Pancreas (tissue), 10 donors: ENCODE data around the gene WDR82. TPM values are rescaled to one million over a fixed set of nuclear protein-coding genes. Genes with fewer than 3 reads are reported as not detected.

Source experiments
- ATAC-seq, 4 donors: fragments of 200-7000 bp; cut with Tn5 transposase; one replicate each; pipeline versions ENCODE4 v1.8.0 to v1.9.1; 2020; ENCODE audit warnings: mild to moderate bottlenecking in 4 of 4, moderate library complexity in 4 of 4
- DNase-seq, 6 donors: peaks; one replicate each; pipeline ENCODE4 v3.0.0-alpha.2; 2020
- FAIRE-seq: peaks from 2 replicates; lab custom pipeline; 2012; peaks lifted over from hg19 to GRCh38; lab: Jason Lieb, UNC
- H3K27ac ChIP-seq, 4 donors: fragments of 200-600 bp; sonication (generic); 1 replicate in 3 of 4; 2 replicates in 1 of 4; pipeline versions ENCODE4 v1.5.0 to v1.8.0; 2020
- H3K27me3 ChIP-seq, 4 donors: fragments of 200-600 bp; one replicate each; pipeline ENCODE4 v1.8.0; 2021
- H3K36me3 ChIP-seq, 3 donors: fragments of 200-600 bp; sonication (generic) in 1 of 3; one replicate each; pipeline versions ENCODE4 v1.5.0 to v1.8.0; 2020 to 2021
- H3K4me1 ChIP-seq, 3 donors: fragments of 200-600 bp; one replicate each; pipeline ENCODE4 v1.8.0; 2021
- H3K4me3 ChIP-seq, 4 donors: fragments of 200-600 bp; sonication (generic) in 2 of 4; one replicate each; pipeline versions ENCODE4 v1.5.0 to v1.8.0; 2020 to 2021
- H3K9me3 ChIP-seq, 4 donors: fragments of 200-600 bp; one replicate each; pipeline ENCODE4 v1.8.0; 2021
- CTCF ChIP-seq, 4 donors: fragments of 200-600 bp; sonication (generic) in 3 of 4; IDR thresholded peaks; one replicate each; pipeline versions ENCODE4 v1.5.0 to v1.8.0; 2021; ENCODE audit warnings: antibody characterized with exemption in 4 of 4
- WGBS, 2 donors: extraction: QIAGEN DNeasy Blood & Tissue Kit; methylation state at CpG; one replicate each; pipeline ENCODE4 v1.1.7; 2013; 5-methylcytosine and 5-hydroxymethylcytosine counted together
- intact Hi-C, 3 donors: fragments of 100-400 bp; cut with DNase I; formaldehyde crosslinking; loops; one replicate each; pipeline versions ENCODE4 v1.11.1 to v1.14.2; 2022
- polyA plus RNA-seq, 2 donors: library from polyadenylated mRNA; stranded (reverse); fragments of 200-250 nt; gene quantifications; one replicate each; pipeline ENCODE4 v1.2.3, GENCODE V29; 2013
- total RNA-seq, 6 donors: library from RNA; stranded (reverse); fragmentation: NEBNext Ultra II Directional in 4 of 6; extraction: Animal tissue kit (Norgen Biotek cat#: 25700) in 4 of 6; gene quantifications; one replicate each; pipeline versions ENCODE4 v1.2.1 to v1.2.4, GENCODE V29; 2021 to 2023
- donor health status: healthy with polysubstance abuse.
- donor health status: DM: no; HTN: no; CAD: no; lungs with moderate emphysema.
- donor health status: DM: no; HTN: no; CAD: no.
- donor health status: control.
- donor health status: control.
- donor health status: Bipolar disorder and iron deficiency.
- donor health status: DM: yes; HTN: yes; CAD: no.
- donor health status: DM: no; HTN: no; CAD: no.
- donor health status: DM: no; HTN: no; CAD: no.
- donor health status: DM: yes; HTN: yes; CAD: no.

The WDR82 gene
- total and polyA plus RNA-seq, 8 donors = 9.0 to 32.1 (median 18.8) TPM

DNA sequence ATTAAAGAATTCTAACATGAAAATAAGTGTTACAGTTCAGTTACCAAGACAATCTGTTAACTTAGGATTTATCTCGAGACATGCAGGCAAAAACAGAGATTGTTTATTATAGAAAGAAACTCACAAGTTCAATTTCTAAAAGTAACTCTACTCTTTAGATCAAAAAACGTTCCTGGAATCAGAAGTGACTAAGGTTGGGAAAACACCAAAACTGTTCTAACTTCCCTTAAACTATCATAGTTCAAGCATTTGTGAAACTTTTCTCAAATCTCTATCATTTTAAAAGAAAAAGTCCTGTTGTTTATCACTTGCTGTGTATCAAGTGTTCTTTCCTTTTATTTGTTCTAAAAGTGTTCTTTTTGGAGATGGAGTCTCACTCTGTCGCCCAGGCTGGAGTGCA, 8.7 kb downstream of the WDR82 start:
- FAIRE-seq (no peak), DNase-seq (no peak), ATAC-seq (no peak)
- intact Hi-C loops = loop anchor here in 1 of 3 donors (10.0 kb wide), 1 partner anchor 45 kb away; the partner anchor contains the start of gene TLR9
- no peak overlapping the region for H3K4me3 ChIP-seq
- no peaks in the 10 kb centered on the region for H3K27me3 ChIP-seq
- peaks cover 0 to 40% (median 36%) of the 10 kb centered on the region in 3 donors for H3K36me3 ChIP-seq
- TF ChIP-seq CTCF (IDR thresholded peaks at IDR 0.05) = no peak
- H3K4me1 ChIP-seq = peaks cover 4 to 35% (median 14%) of the 10 kb centered on the region in 3 donors
- H3K27ac ChIP-seq = peak overlapping the region in 2 of 4 donors; percentile 28 to 48
- no peaks in the 10 kb centered on the region for H3K9me3 ChIP-seq
- WGBS, 2 donors = 58 to 59% methylated on average over 3 of the region's 3 CpGs

DNA sequence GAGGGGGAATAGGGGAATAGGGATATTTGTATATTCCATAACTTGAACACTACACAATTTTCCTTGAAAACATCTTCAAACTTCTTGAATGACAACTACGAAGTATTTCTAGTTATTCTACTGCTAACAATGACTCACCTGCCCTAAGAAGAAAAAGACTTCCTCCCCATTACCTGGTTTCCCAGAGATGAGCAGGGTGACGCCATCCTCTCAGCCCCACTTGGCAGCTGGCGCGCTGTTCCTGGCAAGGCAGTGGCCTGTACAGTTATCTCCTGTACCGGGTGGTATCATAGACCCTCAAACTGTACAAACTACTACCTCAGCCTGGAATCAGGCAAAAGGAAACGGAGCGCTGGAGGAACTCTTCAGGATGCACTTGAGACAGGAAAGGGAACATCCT, 10.4 kb downstream of the WDR82 start:
- Histone ChIP-seq H3K4me3 (no peak overlapping the region), H3K27me3 (no peaks in the 10 kb centered on the region), H3K36me3 (peaks cover 0 to 55% (median 41%) of the 10 kb centered on the region in 3 donors), H3K9me3 (no peaks in the 10 kb centered on the region), H3K4me1 (peaks cover 4 to 30% (median 14%) of the 10 kb centered on the region in 3 donors), H3K27ac (no peak overlapping the region)
- ATAC-seq (no peak), DNase-seq (no peak), FAIRE-seq (no peak)
- intact Hi-C loops = no loop called here
- TF ChIP-seq CTCF (IDR thresholded peaks at IDR 0.05) = no peak
- 89 to 94% methylated on average over 7 of the region's 7 CpGs for WGBS, 2 donors

DNA sequence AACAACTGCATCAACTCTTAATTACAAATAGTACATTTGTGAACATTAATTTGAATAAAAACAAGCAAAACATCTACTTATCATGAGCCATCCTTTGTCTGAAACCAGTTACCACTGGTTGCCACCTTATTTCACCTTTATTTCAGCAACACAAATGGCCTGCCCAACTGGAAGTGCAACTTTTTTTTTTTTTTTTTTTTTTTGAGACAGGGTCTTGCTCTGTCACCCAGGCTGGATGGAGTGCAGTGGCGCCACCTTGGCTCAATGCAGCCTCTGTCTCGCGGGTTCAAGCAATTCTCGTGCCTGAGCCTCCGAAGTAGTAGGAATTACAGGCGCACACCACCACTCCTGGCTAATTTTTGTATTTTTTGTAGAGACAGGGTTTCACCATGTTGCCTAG, 13.1 kb downstream of the WDR82 start:
- Histone ChIP-seq H3K9me3 (no peaks in the 10 kb centered on the region), H3K4me3 (no peak overlapping the region), H3K27ac (no peak overlapping the region), H3K4me1 (peaks cover 3 to 8% (median 7%) of the 10 kb centered on the region in 3 donors), H3K27me3 (no peaks in the 10 kb centered on the region), H3K36me3 (peaks cover 0 to 81% (median 43%) of the 10 kb centered on the region in 3 donors)
- intact Hi-C loops = no loop called here
- TF ChIP-seq CTCF (IDR thresholded peaks at IDR 0.05) = no peak
- DNase-seq (no peak), FAIRE-seq (no peak), ATAC-seq (peak in 1 of 4 donors; percentile 23)
- 88 to 93% methylated on average over 6 of the region's 6 CpGs for WGBS, 2 donors

DNA sequence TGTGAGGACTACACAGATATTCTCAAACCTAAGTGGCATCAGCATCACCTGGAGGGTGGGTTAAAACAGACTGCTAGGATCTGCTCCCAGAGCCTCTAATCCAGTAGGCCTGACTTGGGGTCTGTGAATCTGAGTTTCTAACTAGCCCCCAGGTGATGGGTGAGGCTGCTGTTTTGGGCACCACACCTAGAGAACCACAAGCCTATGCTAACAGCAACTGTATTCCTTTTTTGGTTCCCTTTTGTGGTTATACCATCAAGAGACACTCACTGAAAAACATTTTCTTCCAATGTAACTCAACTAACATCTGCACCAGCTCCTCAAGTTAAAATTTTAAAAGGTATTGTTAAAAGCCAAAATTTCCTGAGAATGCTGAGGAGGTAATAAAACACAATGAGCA, 16.0 kb downstream of the WDR82 start:
- intact Hi-C loops = no loop called here
- Histone ChIP-seq H3K4me1 (no peaks in the 10 kb centered on the region), H3K9me3 (no peaks in the 10 kb centered on the region), H3K27me3 (no peaks in the 10 kb centered on the region), H3K27ac (no peak overlapping the region), H3K4me3 (no peak overlapping the region), H3K36me3 (peaks cover 0 to 92% (median 43%) of the 10 kb centered on the region in 3 donors)
- TF ChIP-seq CTCF (IDR thresholded peaks at IDR 0.05) = no peak
- ATAC-seq (no peak), DNase-seq (no peak), FAIRE-seq (no peak)

DNA sequence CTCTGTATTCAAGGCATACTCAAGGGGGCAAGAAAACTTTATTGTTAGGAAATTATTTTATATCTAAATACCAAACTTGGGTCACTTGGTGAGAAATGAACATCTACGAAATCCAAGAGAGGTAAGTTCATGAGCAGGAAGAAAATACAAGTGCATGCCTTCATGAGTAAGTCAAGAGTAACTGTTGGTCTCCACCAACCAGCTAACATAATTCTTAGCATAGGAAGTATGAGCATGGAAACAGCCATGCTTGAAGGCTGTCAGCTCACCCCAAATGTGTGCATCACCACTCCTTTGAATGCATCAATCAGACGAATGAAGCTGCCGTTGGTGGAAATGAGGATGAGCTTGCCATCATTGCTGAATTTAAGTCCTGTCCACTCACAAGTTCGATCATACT, 19.0 kb downstream of the WDR82 start:
- H3K9me3 ChIP-seq = no peaks in the 10 kb centered on the region
- intact Hi-C loops = no loop called here
- H3K4me3 ChIP-seq = no peak overlapping the region
- H3K4me1 ChIP-seq = no peaks in the 10 kb centered on the region
- DNase-seq (no peak), FAIRE-seq (no peak), ATAC-seq (no peak)
- TF ChIP-seq CTCF (IDR thresholded peaks at IDR 0.05) = no peak
- no peak overlapping the region for H3K27ac ChIP-seq
- H3K27me3 ChIP-seq = no peaks in the 10 kb centered on the region
- 87 to 89% methylated on average over 4 of the region's 4 CpGs for WGBS, 2 donors
- peaks cover 7 to 81% (median 36%) of the 10 kb centered on the region in 3 donors for H3K36me3 ChIP-seq
